Measurements from ENCODE around the gene BCL11A. TPM values are rescaled to one million over a fixed set of nuclear protein-coding genes. Genes with fewer than 3 reads are reported as not detected.

BCL11A gene
- total and polyA plus RNA-seq, 2 of the 13 experiments (the other 11 are each of a cell fraction or from before 2014, with no cell fraction given): not detected

- TF ChIP-seq, protein P1, sequence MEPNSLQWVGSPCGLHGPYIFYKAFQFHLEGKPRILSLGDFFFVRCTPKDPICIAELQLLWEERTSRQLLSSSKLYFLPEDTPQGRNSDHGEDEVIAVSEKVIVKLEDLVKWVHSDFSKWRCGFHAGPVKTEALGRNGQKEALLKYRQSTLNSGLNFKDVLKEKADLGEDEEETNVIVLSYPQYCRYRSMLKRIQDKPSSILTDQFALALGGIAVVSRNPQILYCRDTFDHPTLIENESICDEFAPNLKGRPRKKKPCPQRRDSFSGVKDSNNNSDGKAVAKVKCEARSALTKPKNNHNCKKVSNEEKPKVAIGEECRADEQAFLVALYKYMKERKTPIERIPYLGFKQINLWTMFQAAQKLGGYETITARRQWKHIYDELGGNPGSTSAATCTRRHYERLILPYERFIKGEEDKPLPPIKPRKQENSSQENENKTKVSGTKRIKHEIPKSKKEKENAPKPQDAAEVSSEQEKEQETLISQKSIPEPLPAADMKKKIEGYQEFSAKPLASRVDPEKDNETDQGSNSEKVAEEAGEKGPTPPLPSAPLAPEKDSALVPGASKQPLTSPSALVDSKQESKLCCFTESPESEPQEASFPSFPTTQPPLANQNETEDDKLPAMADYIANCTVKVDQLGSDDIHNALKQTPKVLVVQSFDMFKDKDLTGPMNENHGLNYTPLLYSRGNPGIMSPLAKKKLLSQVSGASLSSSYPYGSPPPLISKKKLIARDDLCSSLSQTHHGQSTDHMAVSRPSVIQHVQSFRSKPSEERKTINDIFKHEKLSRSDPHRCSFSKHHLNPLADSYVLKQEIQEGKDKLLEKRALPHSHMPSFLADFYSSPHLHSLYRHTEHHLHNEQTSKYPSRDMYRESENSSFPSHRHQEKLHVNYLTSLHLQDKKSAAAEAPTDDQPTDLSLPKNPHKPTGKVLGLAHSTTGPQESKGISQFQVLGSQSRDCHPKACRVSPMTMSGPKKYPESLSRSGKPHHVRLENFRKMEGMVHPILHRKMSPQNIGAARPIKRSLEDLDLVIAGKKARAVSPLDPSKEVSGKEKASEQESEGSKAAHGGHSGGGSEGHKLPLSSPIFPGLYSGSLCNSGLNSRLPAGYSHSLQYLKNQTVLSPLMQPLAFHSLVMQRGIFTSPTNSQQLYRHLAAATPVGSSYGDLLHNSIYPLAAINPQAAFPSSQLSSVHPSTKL (CRISPR knock-in tag; IDR thresholded peaks at IDR 0.05): peak; percentile 65
- TF ChIP-seq TCF7 (IDR thresholded peaks at IDR 0.05; ENCODE audit: low read depth): 0 out of 2 replicates have a peak, but pooled peaks have one; percentile 14
- no peak for TF ChIP-seq SYNCRIP (IDR thresholded peaks at IDR 0.05; ENCODE audit: insufficient read depth, low read depth, low read length)
- peak; percentile 70 for TF ChIP-seq FOXA3 (CRISPR knock-in tag; IDR thresholded peaks at IDR 0.05)
- no peak for TF ChIP-seq PCBP1 (IDR thresholded peaks at IDR 0.05; ENCODE audit: borderline replicate concordance, low read depth, low read length)
- TF ChIP-seq FOXK1 (CRISPR knock-in tag; IDR thresholded peaks at IDR 0.05; ENCODE audit: borderline replicate concordance, low read depth): 0 out of 2 replicates have a peak, but pooled peaks have one; percentile 20
Observed at GRCh38 chr2:60533101-60534051, 20.1 kb downstream of the BCL11A start (continued).

- DNase-seq (ENCODE audit: low spot score) (no peak), ATAC-seq (no peak), FAIRE-seq (no peak)
- H3K27me3 ChIP-seq (ENCODE audit: control insufficient read depth in 1 of 2, insufficient read depth in 2 of 2, low read length in 2 of 2): peaks cover 0 to 68% of the 10 kb centered on the region in 2 experiments; a peak in 4 of 5 replicates
- H3K4me2 ChIP-seq (ENCODE audit: low read depth, low read length): no peak overlapping the region
- no TSS peak for BruUV-seq (replicated peaks)
- no peak overlapping the region for H3K9ac ChIP-seq (ENCODE audit: insufficient read depth, low read depth, low read length)
- in situ Hi-C loops (cut with HindIII; ENCODE audit: extremely low pct_ligation_motif_present, low pct_unique_long_range_greater_than_20kb): no loop called here
- WGBS (ENCODE audit: low lambda C conversion rate): 15% methylated on average over 3 of the region's 3 CpGs
- ChIA-PET CTCF (ENCODE audit: low intra/inter-chr PET ratio, low total read pairs) (no interaction called here), POLR2A (no interaction called here)
- peaks cover 21% of the 10 kb centered on the region for H3K4me1 ChIP-seq (ENCODE audit: insufficient read depth, low read length)
- intact Hi-C loops (cut with micrococcal nuclease; ENCODE audit: unreplicated experiment): no loop called here
- no peak overlapping the region for H3K27ac ChIP-seq (ENCODE audit: extremely low read length, insufficient read depth, low read length)
- no peaks in the 10 kb centered on the region for H3K79me2 ChIP-seq (ENCODE audit: insufficient read depth, low read length)
- H2AFZ ChIP-seq (ENCODE audit: low read length): no peak overlapping the region
- H3K9me3 ChIP-seq (ENCODE audit: low read length): no peaks in the 10 kb centered on the region
- H3K4me3 ChIP-seq (replicated peaks in 1 of 3; ENCODE audit: insufficient read depth in 1 of 3, low read depth in 2 of 3, low read length in 3 of 3): no peak overlapping the region
- no peaks in the 10 kb centered on the region; the same call in 1 of the 2 replicates for H4K20me1 ChIP-seq (ENCODE audit: insufficient read depth, low read length)
- H3K36me3 ChIP-seq (replicated peaks in 1 of 2; ENCODE audit: control insufficient read depth in 1 of 2, insufficient read depth in 2 of 2, low read length in 2 of 2): no peaks in the 10 kb centered on the region
- TF ChIP-seq MEF2D (CRISPR knock-in tag; IDR thresholded peaks at IDR 0.05): no peak
- TF ChIP-seq, protein P2, sequence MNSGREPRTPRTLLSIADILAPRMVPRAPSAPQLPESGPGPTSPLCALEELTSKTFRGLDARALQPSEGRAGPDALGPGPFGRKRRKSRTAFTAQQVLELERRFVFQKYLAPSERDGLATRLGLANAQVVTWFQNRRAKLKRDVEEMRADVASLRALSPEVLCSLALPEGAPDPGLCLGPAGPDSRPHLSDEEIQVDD (CRISPR knock-in tag; IDR thresholded peaks at IDR 0.05; ENCODE audit: borderline replicate concordance): no peak
- TF ChIP-seq ZNF512B (CRISPR knock-in tag; IDR thresholded peaks at IDR 0.05; ENCODE audit: borderline replicate concordance): no peak
Observed at GRCh38 chr2:60532421-60532820, 21.0 kb downstream of the BCL11A start.

All from HepG2 (cell line).